Gastroesophageal sphincter (tissue), 4 donors: Measurements from ENCODE around the gene ELAC2. TPM values are rescaled to one million over a fixed set of nuclear protein-coding genes. Genes with fewer than 3 reads are reported as not detected.

Source experiments
- ATAC-seq: fragments of 150-250 bp; one replicate; pipeline ENCODE4 v1.9.1; 2016; ENCODE audit warnings: mild to moderate bottlenecking, moderate library complexity
- H3K27ac ChIP-seq, 4 donors: fragments of 200-600 bp; sonication (generic) in 3 of 4; 1 replicate in 3 of 4; 2 replicates in 1 of 4; pipeline ENCODE4 v1.5.1; 2016 to 2019
- H3K27me3 ChIP-seq: fragments of 200-600 bp; sonication (generic); one replicate; pipeline ENCODE4 v1.5.1; 2019
- H3K36me3 ChIP-seq, 2 donors: fragments of 200-600 bp; sonication (generic); one replicate each; pipeline ENCODE4 v1.5.1; 2019; ENCODE audit warnings: control low read depth in 1 of 2
- H3K4me1 ChIP-seq, 3 donors: fragments of 200-600 bp; sonication (generic); 1 replicate in 2 of 3; 2 replicates in 1 of 3; pipeline ENCODE4 v1.5.1; 2016 to 2019; ENCODE audit warnings: control low read depth in 2 of 3
- H3K4me3 ChIP-seq, 2 donors: fragments of 200-600 bp; sonication (generic); one replicate each; pipeline ENCODE4 v1.5.1; 2019; ENCODE audit warnings: mild to moderate bottlenecking in 1 of 2, moderate library complexity in 1 of 2
- H3K9me3 ChIP-seq, 3 donors: fragments of 200-600 bp; sonication (generic); one replicate each; pipeline ENCODE4 v1.5.1; 2017 to 2019; ENCODE audit warnings: control low read depth in 2 of 3
- EP300 ChIP-seq: sonication (generic); formaldehyde crosslinking; IDR thresholded peaks from one replicate; pipeline ENCODE4 v1.6.1; 2017; ENCODE audit warnings: antibody characterized with exemption, mild to moderate bottlenecking
- POLR2A ChIP-seq, 2 donors: fragments of 450-650 bp; IDR thresholded peaks; one replicate each; pipeline ENCODE4 v1.6.1; 2017; ENCODE audit warnings: antibody characterized with exemption in 2 of 2, mild to moderate bottlenecking in 2 of 2, moderate library complexity in 1 of 2
- POLR2AphosphoS5 ChIP-seq: sonication (generic); formaldehyde crosslinking; IDR thresholded peaks from one replicate; pipeline ENCODE4 v1.6.1; 2017; ENCODE audit warnings: antibody characterized with exemption
- WGBS, 2 donors: methylation state at CpG; one replicate each; pipeline ENCODE4 v1.1.5; 2018; ENCODE audit warnings: low coverage in 1 of 2; 5-methylcytosine and 5-hydroxymethylcytosine counted together
- total RNA-seq, 4 donors: library from RNA; depleted of rRNA; stranded (reverse); fragments of >200 nt; gene quantifications; one replicate each; pipeline ENCODE4 v1.1.0, GENCODE V29; 2016
- TF ChIP-seq, protein P1 (sequence below), 4 experiments: fragments of 200-600 bp in 2 of 4; fragments of 450-650 bp in 2 of 4; sonication (generic) in 1 of 4; IDR thresholded peaks; one replicate each; pipeline ENCODE4 v1.5.1; 2017 to 2019; ENCODE audit warnings: antibody characterized with exemption in 4 of 4, mild to moderate bottlenecking in 2 of 4, moderate library complexity in 2 of 4

The ELAC2 gene
- total RNA-seq, 4 donors from 2014 or later, result 54.9 to 97.1 (median 72.2) TPM

- Histone ChIP-seq H3K9me3 (no peaks in the 10 kb centered on the region), H3K27ac (no peak overlapping the region), H3K36me3 (no peaks in the 10 kb centered on the region), H3K27me3 (peaks cover 16% of the 10 kb centered on the region), H3K4me3 (no peak overlapping the region), H3K4me1 (peaks cover 0 to 6% (median 0%) of the 10 kb centered on the region in 3 donors)
- 72 to 76% methylated on average over 5 to 10 of the region's 16 CpGs for WGBS, 2 donors
- TF ChIP-seq EP300 (no peak), POLR2AphosphoS5 (no peak), POLR2A (IDR thresholded peaks at IDR 0.05) (no peak)
- TF ChIP-seq, protein P1, sequence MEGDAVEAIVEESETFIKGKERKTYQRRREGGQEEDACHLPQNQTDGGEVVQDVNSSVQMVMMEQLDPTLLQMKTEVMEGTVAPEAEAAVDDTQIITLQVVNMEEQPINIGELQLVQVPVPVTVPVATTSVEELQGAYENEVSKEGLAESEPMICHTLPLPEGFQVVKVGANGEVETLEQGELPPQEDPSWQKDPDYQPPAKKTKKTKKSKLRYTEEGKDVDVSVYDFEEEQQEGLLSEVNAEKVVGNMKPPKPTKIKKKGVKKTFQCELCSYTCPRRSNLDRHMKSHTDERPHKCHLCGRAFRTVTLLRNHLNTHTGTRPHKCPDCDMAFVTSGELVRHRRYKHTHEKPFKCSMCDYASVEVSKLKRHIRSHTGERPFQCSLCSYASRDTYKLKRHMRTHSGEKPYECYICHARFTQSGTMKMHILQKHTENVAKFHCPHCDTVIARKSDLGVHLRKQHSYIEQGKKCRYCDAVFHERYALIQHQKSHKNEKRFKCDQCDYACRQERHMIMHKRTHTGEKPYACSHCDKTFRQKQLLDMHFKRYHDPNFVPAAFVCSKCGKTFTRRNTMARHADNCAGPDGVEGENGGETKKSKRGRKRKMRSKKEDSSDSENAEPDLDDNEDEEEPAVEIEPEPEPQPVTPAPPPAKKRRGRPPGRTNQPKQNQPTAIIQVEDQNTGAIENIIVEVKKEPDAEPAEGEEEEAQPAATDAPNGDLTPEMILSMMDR (IDR thresholded peaks at IDR 0.05), result no peak
- no peak for ATAC-seq
Measured at GRCh38 chr17:13047011-13047606, 29.3 kb upstream of the ELAC2 start.

GRCh38 chr17:13046361-13046760 is 28.5 kb upstream of the ELAC2 start:
- Histone ChIP-seq H3K4me1 (peaks cover 0 to 6% (median 0%) of the 10 kb centered on the region in 3 donors), H3K36me3 (no peaks in the 10 kb centered on the region), H3K27me3 (peaks cover 22% of the 10 kb centered on the region), H3K27ac (no peak overlapping the region), H3K4me3 (no peak overlapping the region), H3K9me3 (no peaks in the 10 kb centered on the region)
- 91 to 93% methylated on average over 2 to 5 of the region's 12 CpGs for WGBS, 2 donors
- TF ChIP-seq EP300 (no peak), POLR2A (IDR thresholded peaks at IDR 0.05) (no peak), POLR2AphosphoS5 (no peak)
- TF ChIP-seq, protein P1 (IDR thresholded peaks at IDR 0.05), result no peak
- ATAC-seq, result no peak

- 26 to 42% methylated on average over 5 to 6 of the region's 7 CpGs for WGBS, 2 donors
- no peak overlapping the region for H3K27ac ChIP-seq
- no peaks in the 10 kb centered on the region for H3K36me3 ChIP-seq
- no peaks in the 10 kb centered on the region for H3K9me3 ChIP-seq
- TF ChIP-seq, protein P1 (IDR thresholded peaks at IDR 0.05), result no peak
- TF ChIP-seq POLR2AphosphoS5, result no peak
- no peak for TF ChIP-seq POLR2A (IDR thresholded peaks at IDR 0.05)
- no peak for TF ChIP-seq EP300
- H3K4me3 ChIP-seq, result no peak overlapping the region
- peaks cover 0 to 6% (median 0%) of the 10 kb centered on the region in 3 donors for H3K4me1 ChIP-seq
- H3K27me3 ChIP-seq, result peaks cover 12% of the 10 kb centered on the region
- no peak for ATAC-seq
Measured at GRCh38 chr17:13044572-13045065, 26.8 kb upstream of the ELAC2 start.

DNA sequence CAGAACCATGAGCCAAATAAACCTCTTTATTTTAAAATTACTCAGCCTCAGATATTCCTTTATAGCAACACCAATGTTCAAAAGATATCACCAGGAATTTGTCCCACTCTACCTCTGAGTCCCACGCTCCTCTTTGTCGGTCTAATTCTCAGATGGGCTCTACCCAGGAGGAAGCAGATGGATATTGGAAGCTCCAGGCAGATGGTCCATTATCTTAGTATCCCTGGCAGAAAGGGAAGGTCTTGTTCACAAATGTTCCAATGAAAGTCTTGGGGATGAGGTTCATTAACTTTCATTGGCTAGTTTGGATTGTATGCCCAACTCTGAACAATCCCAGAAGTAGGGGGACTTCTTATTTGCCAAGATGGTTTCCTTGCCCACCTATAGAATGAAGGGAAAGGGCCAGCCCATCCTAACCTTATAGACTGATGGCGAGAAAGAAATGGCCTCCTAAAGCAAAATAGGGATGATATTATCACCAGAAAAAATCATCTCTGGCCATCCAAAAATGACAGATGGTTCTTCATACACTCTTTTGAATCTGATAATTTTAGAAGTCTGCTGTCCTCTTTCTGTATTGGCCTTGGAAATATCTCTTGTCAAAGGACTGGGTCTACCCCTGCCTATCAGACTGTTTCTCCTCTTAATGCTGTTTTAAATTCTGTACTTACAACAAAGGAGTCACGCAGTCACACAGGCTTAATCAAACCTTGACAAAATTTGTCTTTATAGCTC is 21.3 kb upstream of the ELAC2 start:
- no peaks in the 10 kb centered on the region for H3K4me1 ChIP-seq
- H3K36me3 ChIP-seq, result no peaks in the 10 kb centered on the region
- H3K27ac ChIP-seq, result no peak overlapping the region
- 91 to 93% methylated on average over 4 of the region's 4 CpGs for WGBS, 2 donors
- ATAC-seq, result no peak
- peaks cover 8% of the 10 kb centered on the region for H3K27me3 ChIP-seq
- H3K4me3 ChIP-seq, result no peak overlapping the region
- peaks cover 0 to 28% (median 0%) of the 10 kb centered on the region in 3 donors for H3K9me3 ChIP-seq
- TF ChIP-seq POLR2AphosphoS5 (no peak), POLR2A (IDR thresholded peaks at IDR 0.05) (no peak), EP300 (no peak)
- TF ChIP-seq, protein P1 (IDR thresholded peaks at IDR 0.05), result no peak
